IMR-90 (cell line): ENCODE data around the gene URB2. TPM values are rescaled to one million over a fixed set of nuclear protein-coding genes. Genes with fewer than 3 reads are reported as not detected.

Experiments used
- ATAC-seq: fragments of 200-7000 bp; cut with Tn5 transposase; 2 replicates; pipeline ENCODE4 v1.9.1; 2020; ENCODE audit warnings: low read depth, mild to moderate bottlenecking, moderate library complexity
- BruUV-seq: library from RNA; stranded (reverse); fragments of 400-500 nt; replicated peaks from 2 replicates; lab custom pipeline; 2021; lab: Mats Ljungman, UMichigan
- CTCF ChIA-PET: fragments of 300-600 bp; formaldehyde crosslinking; extraction: SDS; loops from one replicate; lab custom pipeline; 2021; ENCODE audit warnings: antibody characterized with exemption; lab: Yijun Ruan, JAX
- POLR2A ChIA-PET: fragments of 300-600 bp; sonication (Branson Sonifier 250); formaldehyde crosslinking; loops from one replicate; lab custom pipeline; 2022; ENCODE audit warnings: antibody characterized with exemption; ENCODE audit not compliant: unreplicated experiment; lab: Charles Lee
- DNase-seq: peaks from one replicate; pipeline ENCODE4 v3.0.0; 2013
- H2AFZ ChIP-seq: replicated peaks from 2 replicates; pipeline ENCODE3; 2013; ENCODE audit warnings: low read length, mild to moderate bottlenecking; ENCODE audit not compliant: poor library complexity
- H2AK5ac ChIP-seq: 2 replicates; pipeline ENCODE4 v1.6.1; 2013; ENCODE audit warnings: low read depth, low read length, inconsistent platforms
- H2AK9ac ChIP-seq: replicated peaks from 2 replicates; pipeline ENCODE3; 2013; ENCODE audit warnings: mild to moderate bottlenecking, low read depth, low read length, moderate library complexity; ENCODE audit not compliant: poor library complexity
- H2BK120ac ChIP-seq: 2 replicates; pipeline ENCODE4 v1.6.1; 2013; ENCODE audit warnings: low read depth, low read length, inconsistent platforms
- H2BK15ac ChIP-seq: 3 replicates; pipeline ENCODE4 v1.6.1; 2013; ENCODE audit warnings: low read depth, low read length, inconsistent platforms
- H2BK20ac ChIP-seq: 2 replicates; pipeline ENCODE4 v1.6.1; 2013; ENCODE audit warnings: low read depth, mild to moderate bottlenecking, inconsistent platforms, low read length, moderate library complexity
- H2BK5ac ChIP-seq: 2 replicates; pipeline ENCODE4 v1.6.1; 2013; ENCODE audit warnings: mild to moderate bottlenecking, low read depth, low read length, inconsistent platforms; ENCODE audit not compliant: poor library complexity, severe bottlenecking
- H3K14ac ChIP-seq: replicated peaks from 2 replicates; pipeline ENCODE4 v1.6.1; 2013; ENCODE audit warnings: low read depth, low read length, inconsistent platforms
- H3K18ac ChIP-seq: 2 replicates; pipeline ENCODE4 v1.6.1; 2013; ENCODE audit warnings: low read depth, low read length, control low read depth
- H3K23ac ChIP-seq: 2 replicates; pipeline ENCODE4 v1.6.1; 2013; ENCODE audit warnings: low read depth, low read length, inconsistent platforms
- H3K27ac ChIP-seq: 2 replicates; pipeline ENCODE4 v1.5.1; 2013; ENCODE audit warnings: mild to moderate bottlenecking, control low read depth, low read length; ENCODE audit not compliant: insufficient read depth
- H3K27me3 ChIP-seq: 2 replicates; pipeline ENCODE4 v1.6.1; 2013; ENCODE audit warnings: low read length; ENCODE audit not compliant: control insufficient read depth, insufficient read depth
- H3K36me3 ChIP-seq: 2 replicates; pipeline ENCODE4 v1.6.1; 2013; ENCODE audit warnings: low read length, mixed read lengths; ENCODE audit not compliant: control insufficient read depth, insufficient read depth
- H3K4ac ChIP-seq: 2 replicates; pipeline ENCODE4 v1.6.1; 2013; ENCODE audit warnings: low read depth, low read length, inconsistent platforms
- H3K4me1 ChIP-seq: 2 replicates; pipeline ENCODE4 v1.6.1; 2013; ENCODE audit warnings: low read length, mixed read lengths; ENCODE audit not compliant: control insufficient read depth, insufficient read depth
- H3K4me2 ChIP-seq: 2 replicates; pipeline ENCODE4 v1.6.1; 2013; ENCODE audit warnings: low read depth, mild to moderate bottlenecking, control low read depth, low read length, moderate library complexity
- H3K4me3 ChIP-seq: 2 replicates; pipeline ENCODE4 v1.5.1; 2013; ENCODE audit warnings: low read depth, mild to moderate bottlenecking, control low read depth, low read length, moderate library complexity; ENCODE audit not compliant: insufficient read depth
- H3K56ac ChIP-seq: 2 replicates; pipeline ENCODE4 v1.6.1; 2013; ENCODE audit warnings: low read length, inconsistent platforms; ENCODE audit not compliant: insufficient read depth; ENCODE audit errors: extremely low read depth
- H3K79me1 ChIP-seq, 2 experiments: 2 replicates each; pipeline ENCODE4 v1.6.1; 2013; ENCODE audit warnings: low read length in 2 of 2, inconsistent platforms in 1 of 2, low read depth in 1 of 2
- H3K9ac ChIP-seq: 2 replicates; pipeline ENCODE4 v1.6.1; 2013; ENCODE audit warnings: low read depth, low read length, control low read depth
- H3K9me1 ChIP-seq: 2 replicates; pipeline ENCODE4 v1.6.1; 2013; ENCODE audit warnings: low read length, inconsistent platforms; ENCODE audit not compliant: insufficient read depth
- H3K9me3 ChIP-seq: 2 replicates; pipeline ENCODE4 v1.6.1; 2013; ENCODE audit warnings: low read length; ENCODE audit not compliant: control insufficient read depth, insufficient read depth
- H4K20me1 ChIP-seq: 2 replicates; pipeline ENCODE4 v1.6.1; 2013; ENCODE audit warnings: low read length, inconsistent platforms; ENCODE audit not compliant: insufficient read depth
- H4K5ac ChIP-seq: 2 replicates; pipeline ENCODE4 v1.6.1; 2013; ENCODE audit warnings: mild to moderate bottlenecking, low read depth, low read length, control low read depth
- H4K8ac ChIP-seq, 2 experiments: 2 replicates each; pipeline ENCODE4 v1.6.1; 2013; ENCODE audit warnings: low read depth in 2 of 2, low read length in 2 of 2, control low read depth in 1 of 2, inconsistent platforms in 1 of 2
- H4K91ac ChIP-seq: 2 replicates; pipeline ENCODE4 v1.6.1; 2013; ENCODE audit warnings: low read depth, low read length, inconsistent platforms; ENCODE audit not compliant: insufficient read depth
- BHLHE40 ChIP-seq: fragments of 150-350 bp; IDR thresholded peaks from 2 replicates; pipeline ENCODE4 v1.6.1; 2016; ENCODE audit warnings: mild to moderate bottlenecking, low read depth, low read length
- FOS ChIP-seq: fragments of 150-350 bp; IDR thresholded peaks from 2 replicates; pipeline ENCODE4 v1.6.1; 2016; ENCODE audit warnings: low read depth, low read length
- MAZ ChIP-seq: IDR thresholded peaks from 2 replicates; pipeline ENCODE4 v1.6.1; 2012; ENCODE audit warnings: low read depth, mild to moderate bottlenecking, low read length, improper control_type of control experiment, moderate library complexity, borderline replicate concordance
- MXI1 ChIP-seq: IDR thresholded peaks from 2 replicates; pipeline ENCODE4 v1.6.1; 2012; ENCODE audit warnings: low read depth, mild to moderate bottlenecking, low read length, moderate library complexity, borderline replicate concordance
- NFE2L2 ChIP-seq: fragments of 150-350 bp; IDR thresholded peaks from 2 replicates; pipeline ENCODE4 v1.6.1; 2016; ENCODE audit warnings: low read depth, mild to moderate bottlenecking, low read length
- RCOR1 ChIP-seq: IDR thresholded peaks from 2 replicates; pipeline ENCODE4 v1.6.1; 2012; ENCODE audit warnings: mild to moderate bottlenecking, low read length, improper control_type of control experiment; ENCODE audit not compliant: insufficient replicate concordance
- RFX5 ChIP-seq: IDR thresholded peaks from 2 replicates; pipeline ENCODE4 v1.8.0; 2012; ENCODE audit warnings: low read depth, mild to moderate bottlenecking, low read length, moderate library complexity
- WGBS, 2 experiments: methylation state at CpG; one replicate each; pipeline versions ENCODE4 v1.1.5 to v1.1.7; 2013; ENCODE audit warnings: missing lambda C conversion rate in 2 of 2; ENCODE audit not compliant: insufficient read length in 1 of 2; ENCODE audit errors: extremely low coverage in 2 of 2; 5-methylcytosine and 5-hydroxymethylcytosine counted together
- dilution Hi-C: fragments of 300-500 bp; cut with HindIII; formaldehyde crosslinking; loops from one replicate; pipeline ENCODE4 v1.14.3; 2018; ENCODE audit warnings: low sequenced_read_pairs; ENCODE audit not compliant: unreplicated experiment
- in situ Hi-C: fragments of 300-500 bp; cut with MboI; formaldehyde crosslinking; loops from 3 replicates; pipeline ENCODE4 v1.14.3; 2019; ENCODE audit warnings: low sequenced_read_pairs, inconsistent platforms, mixed read lengths
- intact Hi-C: fragments of 100-400 bp; cut with micrococcal nuclease; formaldehyde crosslinking; loops from 2 replicates; pipeline ENCODE4 v1.10.0; 2022
- polyA plus RNA-seq, 3 experiments: library from polyadenylated mRNA; depleted of rRNA; stranded (reverse); fragments of >200 nt; gene quantifications; 2 replicates each; pipeline ENCODE4 v1.2.3, GENCODE V29; 2012; ENCODE audit warnings: low replicate concordance in 1 of 3
- total RNA-seq: library from RNA; depleted of rRNA; stranded (reverse); fragments of >200 nt; gene quantifications from 2 replicates; pipeline ENCODE4 v1.2.3, GENCODE V29; 2012
- TF ChIP-seq, protein P1 (sequence below): fragments of 150-350 bp; IDR thresholded peaks from 2 replicates; pipeline ENCODE4 v1.6.1; 2017; ENCODE audit warnings: mild to moderate bottlenecking, antibody characterized with exemption, low read length, low read depth

The URB2 gene
- total and polyA plus RNA-seq, 2 of the 4 experiments (the other 2 are of a cell fraction) = 5.9 to 15.4 TPM

- Histone ChIP-seq H3K27me3 (no peaks in the 10 kb centered on the region), H2BK5ac (no peak overlapping the region), H3K9me1 (peaks cover 7% of the 10 kb centered on the region; the same call in 1 of the 2 replicates), H3K18ac (no peak overlapping the region), H3K4ac (no peak overlapping the region), H2AK9ac (no peak overlapping the region), H4K8ac (no peak overlapping the region), H3K4me1 (no peaks in the 10 kb centered on the region; the same call in 1 of the 2 replicates), H3K14ac (no peak overlapping the region), H2AK5ac (no peak overlapping the region), H3K9ac (no peak overlapping the region), H3K79me1 (no peaks in the 10 kb centered on the region; a peak in 1 of 4 replicates), H3K27ac (no peak overlapping the region), H3K36me3 (no peaks in the 10 kb centered on the region), H3K56ac (no peak overlapping the region), H3K9me3 (no peaks in the 10 kb centered on the region), H3K4me2 (no peak overlapping the region), H4K5ac (no peak overlapping the region), H2BK20ac (no peak overlapping the region), H4K91ac (no peak overlapping the region), H4K20me1 (no peaks in the 10 kb centered on the region), H3K23ac (no peak overlapping the region), H2BK120ac (no peak overlapping the region), H2BK15ac (no peak overlapping the region), H2AFZ (no peak overlapping the region), H3K4me3 (no peak overlapping the region)
- DNase-seq (peak; percentile 4), ATAC-seq (no peak)
- dilution Hi-C loops (no loop called here), in situ Hi-C loops (no loop called here), intact Hi-C loops (no loop called here)
- WGBS, 2 experiments = no CpG with 5 or more reads among the region's 2 CpGs
- TF ChIP-seq BHLHE40 = no peak
- no peak for TF ChIP-seq RCOR1
- TF ChIP-seq FOS = no peak
- TF ChIP-seq NFE2L2 = no peak
- no peak for TF ChIP-seq RFX5
- TF ChIP-seq, protein P1, sequence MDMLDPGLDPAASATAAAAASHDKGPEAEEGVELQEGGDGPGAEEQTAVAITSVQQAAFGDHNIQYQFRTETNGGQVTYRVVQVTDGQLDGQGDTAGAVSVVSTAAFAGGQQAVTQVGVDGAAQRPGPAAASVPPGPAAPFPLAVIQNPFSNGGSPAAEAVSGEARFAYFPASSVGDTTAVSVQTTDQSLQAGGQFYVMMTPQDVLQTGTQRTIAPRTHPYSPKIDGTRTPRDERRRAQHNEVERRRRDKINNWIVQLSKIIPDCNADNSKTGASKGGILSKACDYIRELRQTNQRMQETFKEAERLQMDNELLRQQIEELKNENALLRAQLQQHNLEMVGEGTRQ = no peak
- TF ChIP-seq MAZ = no peak
- TF ChIP-seq MXI1 = no peak
- POLR2A ChIA-PET = no interaction called here
- CTCF ChIA-PET = no interaction called here
- no TSS peak for BruUV-seq
Measured at GRCh38 chr1:229585338-229585737, 40.7 kb upstream of the URB2 start.
